ENCODE results near the gene TMEM33. TPM values are rescaled to one million over a fixed set of nuclear protein-coding genes. Genes with fewer than 3 reads are reported as not detected.

Gene TMEM33
- polyA plus RNA-seq, 4 donors, result 6.2 to 41.3 (median 14.4) TPM

GRCh38 chr4:41944089-41944488, 8.9 kb downstream of the TMEM33 start:
- no peaks in the 10 kb centered on the region for H3K27me3 ChIP-seq (ENCODE audit: control insufficient read depth in 3 of 3, insufficient read depth in 3 of 3, low read length in 3 of 3)
- no peak overlapping the region for H3K4me3 ChIP-seq (ENCODE audit: low read depth in 1 of 3, low read length in 3 of 3)
- FAIRE-seq, result peak; percentile 19
- peaks cover 2 to 14% (median 5%) of the 10 kb centered on the region in 3 donors for H3K36me3 ChIP-seq (ENCODE audit: control insufficient read depth in 3 of 3, insufficient read depth in 2 of 3, low read depth in 1 of 3, low read length in 3 of 3)
- no peak for DNase-seq
- H3K4me1 ChIP-seq (ENCODE audit: control insufficient read depth in 3 of 3, insufficient read depth in 2 of 3, low read depth in 1 of 3, low read length in 2 of 3), result no peaks in the 10 kb centered on the region
- H3K9me3 ChIP-seq (ENCODE audit: control insufficient read depth in 2 of 2, insufficient read depth in 1 of 2, low read depth in 1 of 2, low read length in 1 of 2), result no peaks in the 10 kb centered on the region
- H3K27ac ChIP-seq (ENCODE audit: low read depth in 1 of 3, low read length in 2 of 3), result no peak overlapping the region

DNA sequence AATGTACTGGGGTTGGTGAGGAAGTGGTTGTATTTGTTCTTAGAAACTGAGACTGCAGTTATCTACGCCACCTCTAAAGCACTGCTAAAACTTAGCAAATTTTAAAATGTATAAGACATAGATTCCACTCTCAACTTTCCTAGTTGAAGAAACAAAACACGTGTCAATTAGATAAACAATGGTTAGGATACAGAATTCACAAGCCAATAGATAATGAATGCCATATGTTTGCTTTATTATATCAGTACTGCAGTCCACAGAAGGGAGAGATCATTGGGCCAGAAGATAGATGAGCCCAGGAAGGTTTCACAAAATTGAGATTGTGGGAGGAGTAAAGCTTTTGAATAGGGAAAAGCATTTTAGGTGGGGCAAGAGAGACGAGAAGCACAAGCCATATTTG, 14.3 kb downstream of the TMEM33 start:
- no peaks in the 10 kb centered on the region for H3K9me3 ChIP-seq (ENCODE audit: control insufficient read depth in 2 of 2, insufficient read depth in 1 of 2, low read depth in 1 of 2, low read length in 1 of 2)

GRCh38 chr4:41957634-41958033, 22.4 kb downstream of the TMEM33 start:
- no peak overlapping the region for H3K27ac ChIP-seq (ENCODE audit: low read depth in 1 of 3, low read length in 2 of 3)
- no peaks in the 10 kb centered on the region for H3K4me1 ChIP-seq (ENCODE audit: control insufficient read depth in 3 of 3, insufficient read depth in 2 of 3, low read depth in 1 of 3, low read length in 2 of 3)
- peaks cover 0 to 4% (median 2%) of the 10 kb centered on the region in 3 donors for H3K36me3 ChIP-seq (ENCODE audit: control insufficient read depth in 3 of 3, insufficient read depth in 2 of 3, low read depth in 1 of 3, low read length in 3 of 3)
- DNase-seq (peak; percentile 11 to 45), FAIRE-seq (no peak)
- no peak overlapping the region for H3K4me3 ChIP-seq (ENCODE audit: low read depth in 1 of 3, low read length in 3 of 3)
- no peaks in the 10 kb centered on the region for H3K9me3 ChIP-seq (ENCODE audit: control insufficient read depth in 2 of 2, insufficient read depth in 1 of 2, low read depth in 1 of 2, low read length in 1 of 2)
- WGBS, 3 donors, result 16 to 39% (median 20%) methylated on average over 1 of the region's 1 CpG
- H3K27me3 ChIP-seq (ENCODE audit: control insufficient read depth in 3 of 3, insufficient read depth in 3 of 3, low read length in 3 of 3), result no peaks in the 10 kb centered on the region

More for the DNA sequence above, 14.3 kb downstream of the TMEM33 start:
- Histone ChIP-seq H3K4me1 (ENCODE audit: control insufficient read depth in 3 of 3, insufficient read depth in 2 of 3, low read depth in 1 of 3, low read length in 2 of 3) (no peaks in the 10 kb centered on the region), H3K27ac (ENCODE audit: low read depth in 1 of 3, low read length in 2 of 3) (no peak overlapping the region), H3K36me3 (ENCODE audit: control insufficient read depth in 3 of 3, insufficient read depth in 2 of 3, low read depth in 1 of 3, low read length in 3 of 3) (peaks cover 4 to 12% (median 8%) of the 10 kb centered on the region in 3 donors), H3K4me3 (ENCODE audit: low read depth in 1 of 3, low read length in 3 of 3) (no peak overlapping the region), H3K27me3 (ENCODE audit: control insufficient read depth in 3 of 3, insufficient read depth in 3 of 3, low read length in 3 of 3) (no peaks in the 10 kb centered on the region)
- WGBS, 3 donors, result 75 to 92% (median 92%) methylated on average over 3 of the region's 3 CpGs
- FAIRE-seq, result no peak
- no peak for DNase-seq

GRCh38 chr4:41963105-41963504, 27.9 kb downstream of the TMEM33 start:
- no peaks in the 10 kb centered on the region for H3K4me1 ChIP-seq (ENCODE audit: control insufficient read depth in 3 of 3, insufficient read depth in 2 of 3, low read depth in 1 of 3, low read length in 2 of 3)
- DNase-seq, result peak; percentile 6 to 14
- FAIRE-seq, result peak; percentile 26
- H3K4me3 ChIP-seq (ENCODE audit: low read depth in 1 of 3, low read length in 3 of 3), result no peak overlapping the region
- no peak overlapping the region for H3K27ac ChIP-seq (ENCODE audit: low read depth in 1 of 3, low read length in 2 of 3)
- WGBS, 3 donors, result 98 to 99% (median 98%) methylated on average over 4 of the region's 4 CpGs
- no peaks in the 10 kb centered on the region for H3K9me3 ChIP-seq (ENCODE audit: control insufficient read depth in 2 of 2, insufficient read depth in 1 of 2, low read depth in 1 of 2, low read length in 1 of 2)
- H3K36me3 ChIP-seq (ENCODE audit: control insufficient read depth in 3 of 3, insufficient read depth in 2 of 3, low read depth in 1 of 3, low read length in 3 of 3), result no peaks in the 10 kb centered on the region
- no peaks in the 10 kb centered on the region for H3K27me3 ChIP-seq (ENCODE audit: control insufficient read depth in 3 of 3, insufficient read depth in 3 of 3, low read length in 3 of 3)

GRCh38 chr4:41964401-41964800, 29.2 kb downstream of the TMEM33 start:
- H3K36me3 ChIP-seq (ENCODE audit: control insufficient read depth in 3 of 3, insufficient read depth in 2 of 3, low read depth in 1 of 3, low read length in 3 of 3), result no peaks in the 10 kb centered on the region
- no peaks in the 10 kb centered on the region for H3K4me1 ChIP-seq (ENCODE audit: control insufficient read depth in 3 of 3, insufficient read depth in 2 of 3, low read depth in 1 of 3, low read length in 2 of 3)
- no peak for DNase-seq
- H3K27ac ChIP-seq (ENCODE audit: low read depth in 1 of 3, low read length in 2 of 3), result no peak overlapping the region
- WGBS, 3 donors, result 97 to 100% (median 98%) methylated on average over 1 of the region's 1 CpG
- peaks cover 0 to 9% of the 10 kb centered on the region in 2 donors for H3K9me3 ChIP-seq (ENCODE audit: control insufficient read depth in 2 of 2, insufficient read depth in 1 of 2, low read depth in 1 of 2, low read length in 1 of 2)
- H3K4me3 ChIP-seq (ENCODE audit: low read depth in 1 of 3, low read length in 3 of 3), result no peak overlapping the region
- no peaks in the 10 kb centered on the region for H3K27me3 ChIP-seq (ENCODE audit: control insufficient read depth in 3 of 3, insufficient read depth in 3 of 3, low read length in 3 of 3)
- no peak for FAIRE-seq

- no peaks in the 10 kb centered on the region for H3K4me1 ChIP-seq (ENCODE audit: control insufficient read depth in 3 of 3, insufficient read depth in 2 of 3, low read depth in 1 of 3, low read length in 2 of 3)
- peaks cover 0 to 9% of the 10 kb centered on the region in 2 donors for H3K9me3 ChIP-seq (ENCODE audit: control insufficient read depth in 2 of 2, insufficient read depth in 1 of 2, low read depth in 1 of 2, low read length in 1 of 2)
- no peak overlapping the region for H3K27ac ChIP-seq (ENCODE audit: low read depth in 1 of 3, low read length in 2 of 3)
- H3K27me3 ChIP-seq (ENCODE audit: control insufficient read depth in 3 of 3, insufficient read depth in 3 of 3, low read length in 3 of 3), result no peaks in the 10 kb centered on the region
- H3K36me3 ChIP-seq (ENCODE audit: control insufficient read depth in 3 of 3, insufficient read depth in 2 of 3, low read depth in 1 of 3, low read length in 3 of 3), result no peaks in the 10 kb centered on the region
- no peak for FAIRE-seq
- no peak overlapping the region for H3K4me3 ChIP-seq (ENCODE audit: low read depth in 1 of 3, low read length in 3 of 3)
- DNase-seq, result no peak
- 84 to 96% (median 95%) methylated on average over 2 of the region's 2 CpGs for WGBS, 3 donors
Observed at GRCh38 chr4:41967392-41967791, 32.2 kb downstream of the TMEM33 start.

DNA sequence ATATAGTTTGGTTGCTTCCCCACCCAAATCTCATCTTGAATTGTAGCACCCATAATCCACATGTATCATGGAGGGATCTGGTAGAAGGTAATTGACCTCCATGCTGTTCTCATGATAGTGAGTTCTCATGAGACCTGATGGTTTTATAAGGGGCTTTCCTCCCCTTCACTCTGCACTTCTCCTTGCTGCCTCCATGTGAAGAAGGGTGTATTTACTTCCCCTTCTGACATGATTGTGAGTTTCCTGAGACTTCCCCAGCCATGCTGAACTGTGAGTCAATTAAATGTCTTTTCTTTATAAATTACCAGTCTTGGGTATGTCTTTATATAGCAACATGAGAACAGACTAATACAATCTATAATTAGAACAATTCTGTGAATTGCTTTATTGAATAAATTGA, 34.4 kb downstream of the TMEM33 start:
- Histone ChIP-seq H3K4me3 (ENCODE audit: low read depth in 1 of 3, low read length in 3 of 3) (no peak overlapping the region), H3K9me3 (ENCODE audit: control insufficient read depth in 2 of 2, insufficient read depth in 1 of 2, low read depth in 1 of 2, low read length in 1 of 2) (peaks cover 0 to 11% of the 10 kb centered on the region in 2 donors), H3K36me3 (ENCODE audit: control insufficient read depth in 3 of 3, insufficient read depth in 2 of 3, low read depth in 1 of 3, low read length in 3 of 3) (no peaks in the 10 kb centered on the region), H3K27ac (ENCODE audit: low read depth in 1 of 3, low read length in 2 of 3) (no peak overlapping the region), H3K4me1 (ENCODE audit: control insufficient read depth in 3 of 3, insufficient read depth in 2 of 3, low read depth in 1 of 3, low read length in 2 of 3) (no peaks in the 10 kb centered on the region), H3K27me3 (ENCODE audit: control insufficient read depth in 3 of 3, insufficient read depth in 3 of 3, low read length in 3 of 3) (no peaks in the 10 kb centered on the region)
- no peak for FAIRE-seq
- DNase-seq, result no peak

DNA sequence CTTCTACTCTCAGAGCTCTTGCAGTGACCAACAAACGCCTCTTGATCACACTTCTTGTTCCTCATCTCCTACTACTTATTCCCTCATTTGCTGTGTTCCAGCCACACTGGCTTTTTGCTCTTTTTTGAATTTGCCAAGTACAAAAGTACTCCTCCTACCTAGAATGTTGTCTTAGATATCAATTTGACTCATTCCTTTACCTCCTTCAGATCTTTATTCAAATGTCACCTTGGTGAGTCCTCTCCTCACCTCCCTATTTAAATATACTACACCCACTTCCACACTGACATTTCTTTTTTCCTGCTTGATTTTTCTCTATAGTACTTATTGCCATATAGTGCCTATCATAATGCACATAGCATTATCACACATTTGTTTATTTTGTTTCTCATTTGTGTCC, 40.1 kb downstream of the TMEM33 start:
- Histone ChIP-seq H3K4me3 (ENCODE audit: low read depth in 1 of 3, low read length in 3 of 3) (no peak overlapping the region), H3K9me3 (ENCODE audit: control insufficient read depth in 2 of 2, insufficient read depth in 1 of 2, low read depth in 1 of 2, low read length in 1 of 2) (peaks cover 0 to 2% of the 10 kb centered on the region in 2 donors), H3K27me3 (ENCODE audit: control insufficient read depth in 3 of 3, insufficient read depth in 3 of 3, low read length in 3 of 3) (no peaks in the 10 kb centered on the region), H3K36me3 (ENCODE audit: control insufficient read depth in 3 of 3, insufficient read depth in 2 of 3, low read depth in 1 of 3, low read length in 3 of 3) (no peaks in the 10 kb centered on the region), H3K27ac (ENCODE audit: low read depth in 1 of 3, low read length in 2 of 3) (no peak overlapping the region), H3K4me1 (ENCODE audit: control insufficient read depth in 3 of 3, insufficient read depth in 2 of 3, low read depth in 1 of 3, low read length in 2 of 3) (peaks cover 0 to 9% (median 1%) of the 10 kb centered on the region in 3 donors)
- FAIRE-seq (no peak), DNase-seq (no peak)
- WGBS, 3 donors, result 80 to 95% (median 83%) methylated on average over 1 of the region's 1 CpG

DNA sequence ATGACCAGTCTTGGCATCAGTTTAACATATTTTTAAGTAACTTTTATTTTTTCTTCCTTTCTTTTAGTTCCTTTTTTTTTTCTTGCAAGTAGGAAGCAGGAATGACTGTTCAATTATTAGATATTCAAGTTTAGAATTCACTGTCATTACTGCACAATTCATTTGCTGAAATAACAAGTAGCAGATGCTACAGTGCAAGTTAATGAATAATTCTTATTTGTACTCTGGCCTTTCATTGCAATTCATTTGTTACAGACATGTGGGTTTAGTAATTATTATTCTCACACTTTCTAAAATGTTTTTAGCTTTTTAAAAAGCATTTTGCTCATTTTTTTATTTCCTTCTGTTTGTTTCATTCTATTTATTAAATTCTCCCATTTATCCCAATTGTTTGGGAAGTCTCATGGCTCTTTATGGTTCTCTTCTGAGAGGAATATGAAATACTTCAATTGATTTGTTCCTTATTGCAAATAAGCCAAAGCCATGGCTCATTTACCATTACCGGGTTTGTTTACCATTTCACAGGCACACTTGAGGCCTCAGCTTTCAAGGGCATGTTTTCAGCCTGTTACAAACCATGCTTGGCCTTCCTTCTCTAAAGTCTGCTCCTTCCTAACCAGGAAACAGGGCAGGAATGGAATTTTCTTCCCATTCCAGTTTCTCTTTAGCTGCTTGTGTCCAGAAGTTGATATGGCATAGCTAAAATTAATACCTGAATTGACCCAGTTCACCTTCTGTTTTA, 41.7 kb downstream of the TMEM33 start:
- H3K36me3 ChIP-seq (ENCODE audit: control insufficient read depth in 3 of 3, insufficient read depth in 2 of 3, low read depth in 1 of 3, low read length in 3 of 3), result no peaks in the 10 kb centered on the region
- FAIRE-seq (no peak), DNase-seq (peak; percentile 13 to 42)
- H3K9me3 ChIP-seq (ENCODE audit: control insufficient read depth in 2 of 2, insufficient read depth in 1 of 2, low read depth in 1 of 2, low read length in 1 of 2), result peaks cover 0 to 2% of the 10 kb centered on the region in 2 donors
- peaks cover 0 to 9% (median 1%) of the 10 kb centered on the region in 3 donors for H3K4me1 ChIP-seq (ENCODE audit: control insufficient read depth in 3 of 3, insufficient read depth in 2 of 3, low read depth in 1 of 3, low read length in 2 of 3)
- 9 to 42% (median 36%) methylated on average over 1 of the region's 1 CpG for WGBS, 3 donors
- peak overlapping the region in 1 of 3 donors; percentile 78 for H3K27ac ChIP-seq (ENCODE audit: low read depth in 1 of 3, low read length in 2 of 3)
- no peaks in the 10 kb centered on the region for H3K27me3 ChIP-seq (ENCODE audit: control insufficient read depth in 3 of 3, insufficient read depth in 3 of 3, low read length in 3 of 3)
- H3K4me3 ChIP-seq (ENCODE audit: low read depth in 1 of 3, low read length in 3 of 3), result no peak overlapping the region

All from small intestine (tissue), 7 donors.